HG03432 (cell line): Measurements from ENCODE around the gene FCHSD2.
"Not testable (repeated sequence)": the region's sequence is repeated elsewhere in the genome, so short reads cannot be mapped to it uniquely, and the experiment has no call there.

Experiments used
- ATAC-seq: cut with Tn5 transposase; IDR thresholded peaks from one replicate; pipeline ENCODE4 v1.9.1; 2021; ENCODE audit warnings: mild to moderate bottlenecking, moderate library complexity; ENCODE audit not compliant: unreplicated experiment

Gene FCHSD2

GRCh38 chr11:72850832-72851231 is 291.3 kb downstream of the FCHSD2 start:
- no peak for ATAC-seq

GRCh38 chr11:72848846-72849466 is 293.2 kb downstream of the FCHSD2 start:
- ATAC-seq, result no peak

GRCh38 chr11:72844356-72844755 is 297.8 kb downstream of the FCHSD2 start:
- no peak for ATAC-seq

- ATAC-seq, result no peak
Observed at GRCh38 chr11:72842653-72843330, 299.3 kb downstream of the FCHSD2 start.

GRCh38 chr11:72842126-72842525 is 300.0 kb downstream of the FCHSD2 start:
- no peak for ATAC-seq

- ATAC-seq, result no peak
Observed at GRCh38 chr11:72841397-72841796, 300.7 kb downstream of the FCHSD2 start.

- no peak for ATAC-seq
Observed at GRCh38 chr11:72840780-72841179, 301.3 kb downstream of the FCHSD2 start.

GRCh38 chr11:72838691-72839305 is 303.3 kb downstream of the FCHSD2 start:
- ATAC-seq, result no peak

GRCh38 chr11:72836111-72836510 is 306.0 kb downstream of the FCHSD2 start:
- ATAC-seq, result no peak

- ATAC-seq, result no peak
Observed at GRCh38 chr11:72834905-72835304, 307.2 kb downstream of the FCHSD2 start.

GRCh38 chr11:72833811-72834493 is 308.2 kb downstream of the FCHSD2 start:
- ATAC-seq, result no peak

- ATAC-seq, result no peak
Observed at GRCh38 chr11:72833083-72833733, 308.9 kb downstream of the FCHSD2 start.

- ATAC-seq, result no peak
Observed at GRCh38 chr11:72832301-72833082, 309.6 kb downstream of the FCHSD2 start.

- no peak for ATAC-seq
Observed at GRCh38 chr11:72831521-72832300, 310.4 kb downstream of the FCHSD2 start.

- ATAC-seq, result no peak
Observed at GRCh38 chr11:72829884-72830533, 312.1 kb downstream of the FCHSD2 start.

- no peak for ATAC-seq
Observed at GRCh38 chr11:72829178-72829577, 312.9 kb downstream of the FCHSD2 start.

- no peak for ATAC-seq
Observed at GRCh38 chr11:72828692-72829101, 313.4 kb downstream of the FCHSD2 start.

GRCh38 chr11:72828081-72828567 is 314.0 kb downstream of the FCHSD2 start:
- ATAC-seq, result no peak

GRCh38 chr11:72827656-72828055 is 314.5 kb downstream of the FCHSD2 start:
- not testable (repeated sequence) for ATAC-seq
